Smooth muscle cell (in vitro differentiated cells): ENCODE measurements around the gene SLC12A8. TPM values are rescaled to one million over a fixed set of nuclear protein-coding genes. Genes with fewer than 3 reads are reported as not detected.

Source experiments
- DNase-seq: peaks from one replicate; lab custom pipeline; 2025; ENCODE audit not compliant: unreplicated experiment; lab: John Stamatoyannopoulos, UW
- H2AFZ ChIP-seq: fragments of 200-600 bp; sonication (generic); 2 replicates; pipeline ENCODE4 v1.6.0; 2016; ENCODE audit warnings: antibody characterized with exemption, low read depth, mild to moderate bottlenecking
- H3F3A ChIP-seq: fragments of 200-600 bp; sonication (generic); 2 replicates; pipeline ENCODE4 v1.6.0; 2017; ENCODE audit warnings: antibody characterized with exemption, low read depth
- H3K27ac ChIP-seq: fragments of 200-600 bp; sonication (generic); 2 replicates; pipeline ENCODE4 v1.5.1; 2016; ENCODE audit warnings: low read depth, mild to moderate bottlenecking
- H3K27me3 ChIP-seq: fragments of 200-600 bp; sonication (generic); 2 replicates; pipeline ENCODE4 v1.6.1; 2016; ENCODE audit warnings: low read depth, mild to moderate bottlenecking
- H3K36me3 ChIP-seq: fragments of 200-600 bp; sonication (generic); 2 replicates; pipeline ENCODE4 v1.5.1; 2016; ENCODE audit warnings: low read depth
- H3K4me1 ChIP-seq: fragments of 200-600 bp; sonication (generic); 2 replicates; pipeline ENCODE4 v1.5.1; 2016; ENCODE audit warnings: low read depth
- H3K4me2 ChIP-seq: fragments of 200-600 bp; sonication (generic); 2 replicates; pipeline ENCODE4 v1.6.0; 2016; ENCODE audit warnings: mild to moderate bottlenecking
- H3K4me3 ChIP-seq: fragments of 200-600 bp; sonication (generic); 2 replicates; pipeline ENCODE4 v1.5.1; 2016; ENCODE audit warnings: mild to moderate bottlenecking
- H3K79me2 ChIP-seq: fragments of 200-600 bp; sonication (generic); 2 replicates; pipeline ENCODE4 v1.6.0; 2016; ENCODE audit warnings: low read depth, mild to moderate bottlenecking
- H3K9ac ChIP-seq: fragments of 200-600 bp; sonication (generic); 2 replicates; pipeline ENCODE4 v1.6.0; 2016; ENCODE audit warnings: low read depth
- H3K9me3 ChIP-seq: fragments of 200-600 bp; sonication (generic); replicated peaks from 2 replicates; pipeline ENCODE4 v1.5.1; 2016; ENCODE audit warnings: low read depth
- H4K20me1 ChIP-seq: fragments of 200-600 bp; sonication (generic); 2 replicates; pipeline ENCODE4 v1.6.0; 2016; ENCODE audit warnings: low read depth
- WGBS: methylation state at CpG from one replicate; pipeline ENCODE4 v1.1.7; 2016; ENCODE audit warnings: low lambda C conversion rate; 5-methylcytosine and 5-hydroxymethylcytosine counted together
- polyA plus RNA-seq: library from polyadenylated mRNA; unstranded; fragments of >200 nt; fragmentation: Nextera tagmentation; extraction: Ambion mirVana; gene quantifications from 2 replicates; pipeline ENCODE4 v1.2.1, GENCODE V29; 2016
- total RNA-seq: library from RNA; depleted of rRNA; stranded (reverse); fragments of >200 nt; gene quantifications from 2 replicates; pipeline ENCODE4 v1.2.3, GENCODE V29; 2014
- TF ChIP-seq, protein P1 (sequence below): fragments of 200-600 bp; sonication (generic); IDR thresholded peaks from 2 replicates; pipeline ENCODE4 v1.5.1; 2017; ENCODE audit warnings: borderline replicate concordance, mild to moderate bottlenecking, antibody characterized with exemption; ENCODE audit not compliant: insufficient read depth, poor library complexity, severe bottlenecking

Gene SLC12A8
- total and polyA plus RNA-seq, 2 experiments from 2014 or later: 28.5 to 54.3 TPM

GRCh38 chr3:125061646-125062045, 150.9 kb downstream of the SLC12A8 start:
- H3K36me3 ChIP-seq: no peaks in the 10 kb centered on the region
- no peak overlapping the region for H3K27ac ChIP-seq
- no peaks in the 10 kb centered on the region for H3K27me3 ChIP-seq
- H3K4me2 ChIP-seq: no peak overlapping the region
- H2AFZ ChIP-seq: no peak overlapping the region
- H3F3A ChIP-seq: peaks cover 8% of the 10 kb centered on the region
- H3K79me2 ChIP-seq: no peaks in the 10 kb centered on the region
- 98% methylated on average over 4 of the region's 5 CpGs for WGBS
- DNase-seq: no peak
- peaks cover 5% of the 10 kb centered on the region for H3K4me1 ChIP-seq
- H3K9me3 ChIP-seq: no peaks in the 10 kb centered on the region
- H3K9ac ChIP-seq: no peak overlapping the region
- H3K4me3 ChIP-seq: no peak overlapping the region
- TF ChIP-seq, protein P1, sequence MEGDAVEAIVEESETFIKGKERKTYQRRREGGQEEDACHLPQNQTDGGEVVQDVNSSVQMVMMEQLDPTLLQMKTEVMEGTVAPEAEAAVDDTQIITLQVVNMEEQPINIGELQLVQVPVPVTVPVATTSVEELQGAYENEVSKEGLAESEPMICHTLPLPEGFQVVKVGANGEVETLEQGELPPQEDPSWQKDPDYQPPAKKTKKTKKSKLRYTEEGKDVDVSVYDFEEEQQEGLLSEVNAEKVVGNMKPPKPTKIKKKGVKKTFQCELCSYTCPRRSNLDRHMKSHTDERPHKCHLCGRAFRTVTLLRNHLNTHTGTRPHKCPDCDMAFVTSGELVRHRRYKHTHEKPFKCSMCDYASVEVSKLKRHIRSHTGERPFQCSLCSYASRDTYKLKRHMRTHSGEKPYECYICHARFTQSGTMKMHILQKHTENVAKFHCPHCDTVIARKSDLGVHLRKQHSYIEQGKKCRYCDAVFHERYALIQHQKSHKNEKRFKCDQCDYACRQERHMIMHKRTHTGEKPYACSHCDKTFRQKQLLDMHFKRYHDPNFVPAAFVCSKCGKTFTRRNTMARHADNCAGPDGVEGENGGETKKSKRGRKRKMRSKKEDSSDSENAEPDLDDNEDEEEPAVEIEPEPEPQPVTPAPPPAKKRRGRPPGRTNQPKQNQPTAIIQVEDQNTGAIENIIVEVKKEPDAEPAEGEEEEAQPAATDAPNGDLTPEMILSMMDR: no peak
- H4K20me1 ChIP-seq: no peaks in the 10 kb centered on the region

DNA sequence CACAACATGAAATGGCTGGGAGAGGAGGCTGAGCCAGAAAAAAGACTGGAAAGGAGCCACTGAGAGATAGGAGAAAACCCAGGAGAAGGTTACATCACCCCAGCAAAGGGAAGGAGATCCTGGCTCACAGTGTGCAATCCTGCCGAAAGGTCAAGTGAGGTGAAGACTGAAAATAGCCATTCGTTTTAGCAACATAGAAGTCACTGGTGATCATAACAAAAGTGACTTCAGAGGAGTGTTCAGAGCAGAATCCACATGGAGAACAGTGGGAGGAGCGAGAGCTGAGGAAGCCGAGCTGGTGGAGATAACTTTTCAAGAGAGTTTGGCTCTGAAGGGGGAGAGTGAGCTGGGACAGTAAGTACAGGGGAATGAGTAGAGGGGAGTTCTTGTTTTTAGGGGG, 151.4 kb downstream of the SLC12A8 start:
- peaks cover 9% of the 10 kb centered on the region for H3K4me1 ChIP-seq
- no peaks in the 10 kb centered on the region for H3K9me3 ChIP-seq
- no peaks in the 10 kb centered on the region for H3K27me3 ChIP-seq
- TF ChIP-seq, protein P1: no peak
- no peak for DNase-seq
- no peak overlapping the region for H2AFZ ChIP-seq
- no peak overlapping the region for H3K9ac ChIP-seq
- peaks cover 8% of the 10 kb centered on the region for H3F3A ChIP-seq
- H3K27ac ChIP-seq: no peak overlapping the region
- H3K36me3 ChIP-seq: no peaks in the 10 kb centered on the region
- whole genome bisulfite sequencing: 59% methylated on average over 4 of the region's 4 CpGs
- no peak overlapping the region for H3K4me2 ChIP-seq
- no peak overlapping the region for H3K4me3 ChIP-seq
- no peaks in the 10 kb centered on the region for H3K79me2 ChIP-seq
- no peaks in the 10 kb centered on the region for H4K20me1 ChIP-seq

- Histone ChIP-seq H2AFZ (no peak overlapping the region), H3K4me1 (peaks cover 10% of the 10 kb centered on the region), H3K79me2 (peaks cover 7% of the 10 kb centered on the region), H4K20me1 (peaks cover 5% of the 10 kb centered on the region), H3K27me3 (no peaks in the 10 kb centered on the region), H3K4me3 (no peak overlapping the region), H3K9me3 (no peaks in the 10 kb centered on the region), H3K36me3 (no peaks in the 10 kb centered on the region), H3K9ac (no peak overlapping the region), H3K4me2 (no peak overlapping the region), H3K27ac (no peak overlapping the region), H3F3A (peaks cover 15% of the 10 kb centered on the region)
- DNase-seq: no peak
- TF ChIP-seq, protein P1: no peak
- WGBS: 70% methylated on average over 7 of the region's 7 CpGs
Measured at GRCh38 chr3:125059488-125060245, 152.9 kb downstream of the SLC12A8 start.

DNA sequence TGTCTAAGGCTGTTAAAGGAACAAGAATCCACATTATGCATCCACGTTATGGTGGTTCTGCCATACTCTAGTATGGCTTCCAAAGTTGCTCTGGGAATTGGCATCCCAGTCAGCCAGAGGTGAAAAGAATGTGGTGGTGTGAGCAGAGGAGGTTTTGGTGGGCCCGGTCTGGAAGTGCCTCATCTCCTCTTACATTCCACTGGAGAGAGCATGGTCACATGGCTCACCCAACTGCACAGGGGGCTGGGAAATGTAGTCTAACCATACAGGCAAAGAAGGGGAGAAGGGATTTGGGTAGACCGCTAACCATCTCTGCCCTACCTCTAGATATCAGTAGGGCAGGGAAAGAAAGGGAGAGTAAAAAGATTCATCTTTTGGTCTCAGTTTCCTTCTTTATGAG, 153.6 kb downstream of the SLC12A8 start:
- Histone ChIP-seq H3K9me3 (no peaks in the 10 kb centered on the region), H2AFZ (no peak overlapping the region), H3K4me3 (no peak overlapping the region), H3K4me2 (no peak overlapping the region), H4K20me1 (peaks cover 11% of the 10 kb centered on the region), H3K79me2 (peaks cover 14% of the 10 kb centered on the region), H3K27me3 (no peaks in the 10 kb centered on the region), H3K4me1 (peaks cover 16% of the 10 kb centered on the region), H3K27ac (no peak overlapping the region), H3K36me3 (no peaks in the 10 kb centered on the region), H3K9ac (no peak overlapping the region), H3F3A (peaks cover 21% of the 10 kb centered on the region)
- no peak for DNase-seq
- TF ChIP-seq, protein P1: no peak
- WGBS: 79% methylated on average over 3 of the region's 3 CpGs
